ENCODE data around the gene BMP7.
A peak's percentile ranks its signal among the peaks of the same experiment; 100 is the strongest.

The BMP7 gene

GRCh38 chr20:57214427-57214826, 52.0 kb downstream of the BMP7 start:
- WGBS, 2 donors (ENCODE audit: extremely low coverage in 2 of 2, insufficient read length in 2 of 2, insufficient replicate concordance in 1 of 2): no CpG with 5 or more reads among the region's 8 CpGs
- H4K8ac ChIP-seq (ENCODE audit: low read depth, low read length): no peak overlapping the region

GRCh38 chr20:57213924-57214323, 52.5 kb downstream of the BMP7 start:
- no peak overlapping the region for H4K91ac ChIP-seq (ENCODE audit: low read depth, low read length, poor library complexity)
- peaks cover 3 to 38% of the 10 kb centered on the region in 2 donors for H3K36me3 ChIP-seq (replicated peaks in 1 of 2; ENCODE audit: control insufficient read depth in 2 of 2, insufficient read depth in 2 of 2, low read length in 2 of 2)
- no peak overlapping the region for H3K23ac ChIP-seq (ENCODE audit: low read depth, low read length, poor library complexity)
- no peak overlapping the region for H2BK15ac ChIP-seq (ENCODE audit: low read length)
- no peak overlapping the region for H3K14ac ChIP-seq (ENCODE audit: low read length)
- H4K8ac ChIP-seq (ENCODE audit: low read depth, low read length): no peak overlapping the region
- H3K4me3 ChIP-seq (ENCODE audit: low read length in 2 of 2): no peak overlapping the region
- peaks cover 19 to 23% of the 10 kb centered on the region in 2 donors for H3K4me1 ChIP-seq (ENCODE audit: control insufficient read depth in 2 of 2, insufficient read depth in 1 of 2, low read depth in 1 of 2, low read length in 2 of 2)
- no peak overlapping the region for H3K27ac ChIP-seq (replicated peaks; ENCODE audit: low read length)
- peak overlapping the region; percentile 62 for H2BK5ac ChIP-seq (ENCODE audit: low read length)
- H3K9ac ChIP-seq (ENCODE audit: low read depth, low read length, poor library complexity): peak overlapping the region; percentile 10
- no peak overlapping the region for H3K4ac ChIP-seq (ENCODE audit: low read length)
- no peaks in the 10 kb centered on the region for H3K79me1 ChIP-seq (ENCODE audit: low read depth, low read length)
- H2AK5ac ChIP-seq (ENCODE audit: low read depth, low read length): peak overlapping the region; percentile 22
- peak overlapping the region; percentile 92 for H2BK12ac ChIP-seq (ENCODE audit: low read length)
- no peak overlapping the region for H2BK120ac ChIP-seq (ENCODE audit: low read depth, low read length)
- H3K9me3 ChIP-seq (replicated peaks in 1 of 2; ENCODE audit: control insufficient read depth in 2 of 2, insufficient read depth in 1 of 2, low read depth in 1 of 2, low read length in 2 of 2): no peaks in the 10 kb centered on the region
- H3K27me3 ChIP-seq (ENCODE audit: control insufficient read depth in 3 of 3, insufficient read depth in 3 of 3, low read depth in 1 of 3, low read length in 3 of 3): peaks cover 0 to 2% (median 0%) of the 10 kb centered on the region in 3 experiments
- H2AFZ ChIP-seq (ENCODE audit: low read length): no peak overlapping the region
- WGBS, 2 donors (ENCODE audit: extremely low coverage in 2 of 2, insufficient read length in 2 of 2, insufficient replicate concordance in 1 of 2): no CpG with 5 or more reads among the region's 8 CpGs
- peak overlapping the region; percentile 76 for H3K18ac ChIP-seq (ENCODE audit: low read length)
- no peak for DNase-seq (ENCODE audit: low spot score)
- no peak overlapping the region for H3K4me2 ChIP-seq (ENCODE audit: insufficient read depth, low read length, poor library complexity, severe bottlenecking)

More at GRCh38 chr20:57214427-57214826, 52.0 kb downstream of the BMP7 start:
- Histone ChIP-seq H3K4ac (ENCODE audit: low read length) (no peak overlapping the region), H3K79me1 (ENCODE audit: low read depth, low read length) (no peaks in the 10 kb centered on the region), H3K4me1 (ENCODE audit: control insufficient read depth in 2 of 2, insufficient read depth in 1 of 2, low read depth in 1 of 2, low read length in 2 of 2) (peaks cover 19 to 23% of the 10 kb centered on the region in 2 donors), H4K91ac (ENCODE audit: low read depth, low read length, poor library complexity) (no peak overlapping the region), H2BK120ac (ENCODE audit: low read depth, low read length) (no peak overlapping the region), H3K36me3 (replicated peaks in 1 of 2; ENCODE audit: control insufficient read depth in 2 of 2, insufficient read depth in 2 of 2, low read length in 2 of 2) (peaks cover 3 to 40% of the 10 kb centered on the region in 2 donors), H3K9ac (ENCODE audit: low read depth, low read length, poor library complexity) (peak overlapping the region; percentile 25), H3K23ac (ENCODE audit: low read depth, low read length, poor library complexity) (no peak overlapping the region), H2AFZ (ENCODE audit: low read length) (no peak overlapping the region), H3K18ac (ENCODE audit: low read length) (peak overlapping the region; percentile 11), H3K27me3 (ENCODE audit: control insufficient read depth in 3 of 3, insufficient read depth in 3 of 3, low read depth in 1 of 3, low read length in 3 of 3) (peaks cover 0 to 2% (median 0%) of the 10 kb centered on the region in 3 experiments), H2BK15ac (ENCODE audit: low read length) (peak overlapping the region; percentile 28), H2BK5ac (ENCODE audit: low read length) (peak overlapping the region; percentile 62), H2BK12ac (ENCODE audit: low read length) (no peak overlapping the region), H3K4me3 (ENCODE audit: low read length in 2 of 2) (no peak overlapping the region), H3K27ac (replicated peaks; ENCODE audit: low read length) (no peak overlapping the region), H3K14ac (ENCODE audit: low read length) (no peak overlapping the region), H3K4me2 (ENCODE audit: insufficient read depth, low read length, poor library complexity, severe bottlenecking) (no peak overlapping the region), H2AK5ac (ENCODE audit: low read depth, low read length) (no peak overlapping the region), H3K9me3 (replicated peaks in 1 of 2; ENCODE audit: control insufficient read depth in 2 of 2, insufficient read depth in 1 of 2, low read depth in 1 of 2, low read length in 2 of 2) (no peaks in the 10 kb centered on the region)
- DNase-seq (ENCODE audit: low spot score): no peak

GRCh38 chr20:57213291-57213690, 53.1 kb downstream of the BMP7 start:
- Histone ChIP-seq H3K4me2 (ENCODE audit: insufficient read depth, low read length, poor library complexity, severe bottlenecking) (no peak overlapping the region), H3K18ac (ENCODE audit: low read length) (peak overlapping the region; percentile 55), H4K91ac (ENCODE audit: low read depth, low read length, poor library complexity) (no peak overlapping the region), H3K36me3 (replicated peaks in 1 of 2; ENCODE audit: control insufficient read depth in 2 of 2, insufficient read depth in 2 of 2, low read length in 2 of 2) (peaks cover 3 to 38% of the 10 kb centered on the region in 2 donors), H2AFZ (ENCODE audit: low read length) (no peak overlapping the region), H3K9me3 (replicated peaks in 1 of 2; ENCODE audit: control insufficient read depth in 2 of 2, insufficient read depth in 1 of 2, low read depth in 1 of 2, low read length in 2 of 2) (no peaks in the 10 kb centered on the region), H2AK5ac (ENCODE audit: low read depth, low read length) (no peak overlapping the region), H3K23ac (ENCODE audit: low read depth, low read length, poor library complexity) (no peak overlapping the region), H3K4me3 (ENCODE audit: low read length in 2 of 2) (peak overlapping the region in 1 of 2 donors; percentile 33), H2BK15ac (ENCODE audit: low read length) (peak overlapping the region; percentile 38), H3K27me3 (ENCODE audit: control insufficient read depth in 3 of 3, insufficient read depth in 3 of 3, low read depth in 1 of 3, low read length in 3 of 3) (peaks cover 0 to 2% (median 0%) of the 10 kb centered on the region in 3 experiments), H2BK12ac (ENCODE audit: low read length) (no peak overlapping the region), H4K8ac (ENCODE audit: low read depth, low read length) (no peak overlapping the region), H3K4me1 (ENCODE audit: control insufficient read depth in 2 of 2, insufficient read depth in 1 of 2, low read depth in 1 of 2, low read length in 2 of 2) (peaks cover 19 to 23% of the 10 kb centered on the region in 2 donors), H3K14ac (ENCODE audit: low read length) (no peak overlapping the region), H2BK5ac (ENCODE audit: low read length) (no peak overlapping the region), H2BK120ac (ENCODE audit: low read depth, low read length) (no peak overlapping the region), H3K9ac (ENCODE audit: low read depth, low read length, poor library complexity) (no peak overlapping the region), H3K79me1 (ENCODE audit: low read depth, low read length) (no peaks in the 10 kb centered on the region), H3K4ac (ENCODE audit: low read length) (no peak overlapping the region), H3K27ac (replicated peaks; ENCODE audit: low read length) (no peak overlapping the region)
- no CpG with 5 or more reads among the region's 6 CpGs for WGBS, 2 donors (ENCODE audit: extremely low coverage in 2 of 2, insufficient read length in 2 of 2, insufficient replicate concordance in 1 of 2)
- no peak for DNase-seq (ENCODE audit: low spot score)

DNA sequence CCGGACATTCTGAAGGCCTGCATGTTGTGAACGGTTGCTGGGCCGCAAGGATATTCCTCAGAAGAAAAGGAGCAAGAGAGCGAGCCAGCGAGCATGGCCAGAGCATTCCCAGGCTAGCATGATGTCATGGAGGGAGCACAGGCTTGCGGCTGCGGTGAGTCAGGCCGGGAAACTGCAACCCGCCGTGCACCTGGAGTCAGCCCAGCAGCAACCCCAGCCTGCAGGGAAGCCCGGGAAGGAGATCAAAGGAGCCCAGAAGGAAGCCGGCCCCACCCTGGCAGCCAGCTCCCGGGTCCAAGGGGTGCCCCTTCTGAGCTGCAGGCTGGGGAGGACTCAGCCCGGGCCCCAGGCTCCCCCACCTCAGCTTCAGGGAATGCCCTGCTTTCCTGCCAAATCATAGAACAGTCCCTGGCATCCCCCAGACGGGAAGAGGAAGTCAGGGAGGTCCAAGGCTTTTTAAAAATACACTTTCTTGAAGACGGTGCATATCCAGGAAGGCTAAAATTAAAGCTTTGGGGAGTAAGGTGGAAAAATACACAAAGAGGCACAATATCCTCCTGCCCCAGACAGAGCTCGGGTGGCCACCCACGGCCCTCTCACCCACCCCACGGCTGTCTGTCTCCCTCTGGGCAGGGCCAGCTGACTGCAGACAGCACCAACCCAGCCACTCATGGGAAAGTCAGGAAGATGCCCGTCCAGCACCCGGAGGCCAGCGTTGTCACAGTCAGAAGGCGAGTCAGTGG, 53.7 kb downstream of the BMP7 start:
- no CpG with 5 or more reads among the region's 23 CpGs for WGBS, 2 donors (ENCODE audit: extremely low coverage in 2 of 2, insufficient read length in 2 of 2, insufficient replicate concordance in 1 of 2)
- Histone ChIP-seq H3K4ac (ENCODE audit: low read length) (no peak overlapping the region), H4K91ac (ENCODE audit: low read depth, low read length, poor library complexity) (peak overlapping the region; percentile 26), H3K14ac (ENCODE audit: low read length) (no peak overlapping the region), H2BK120ac (ENCODE audit: low read depth, low read length) (peak overlapping the region; percentile 33), H3K79me1 (ENCODE audit: low read depth, low read length) (no peaks in the 10 kb centered on the region), H3K9ac (ENCODE audit: low read depth, low read length, poor library complexity) (peak overlapping the region; percentile 13), H2BK5ac (ENCODE audit: low read length) (no peak overlapping the region), H3K9me3 (replicated peaks in 1 of 2; ENCODE audit: control insufficient read depth in 2 of 2, insufficient read depth in 1 of 2, low read depth in 1 of 2, low read length in 2 of 2) (no peaks in the 10 kb centered on the region), H3K4me3 (ENCODE audit: low read length in 2 of 2) (peak overlapping the region in 1 of 2 donors; percentile 33), H3K4me1 (ENCODE audit: control insufficient read depth in 2 of 2, insufficient read depth in 1 of 2, low read depth in 1 of 2, low read length in 2 of 2) (peaks cover 19 to 23% of the 10 kb centered on the region in 2 donors), H2AK5ac (ENCODE audit: low read depth, low read length) (peak overlapping the region; percentile 57), H3K4me2 (ENCODE audit: insufficient read depth, low read length, poor library complexity, severe bottlenecking) (peak overlapping the region; percentile 35), H2BK12ac (ENCODE audit: low read length) (no peak overlapping the region), H3K27ac (replicated peaks; ENCODE audit: low read length) (peak overlapping the region; percentile 63), H3K23ac (ENCODE audit: low read depth, low read length, poor library complexity) (peak overlapping the region; percentile 38), H4K8ac (ENCODE audit: low read depth, low read length) (no peak overlapping the region), H3K18ac (ENCODE audit: low read length) (peak overlapping the region; percentile 93), H3K27me3 (ENCODE audit: control insufficient read depth in 3 of 3, insufficient read depth in 3 of 3, low read depth in 1 of 3, low read length in 3 of 3) (peaks cover 0 to 2% (median 0%) of the 10 kb centered on the region in 3 experiments), H2AFZ (ENCODE audit: low read length) (peak overlapping the region; percentile 74), H3K36me3 (replicated peaks in 1 of 2; ENCODE audit: control insufficient read depth in 2 of 2, insufficient read depth in 2 of 2, low read length in 2 of 2) (peaks cover under 1 to 34% of the 10 kb centered on the region in 2 donors), H2BK15ac (ENCODE audit: low read length) (peak overlapping the region; percentile 38)
- no peak for DNase-seq (ENCODE audit: low spot score)

Data from neuronal stem cell (in vitro differentiated cells).